Stimulated activated CD8-positive, alpha-beta memory T cell treated with anti-CD3 and anti-CD28 coated beads, Interleukin-7, amount 100 ng/mL, for 48 hours (primary cell): ENCODE data around the gene FAM13A.

Source experiments
- DNase-seq, 2 donors: peaks; one replicate each; pipeline ENCODE4 v3.0.0-alpha.2; 2020; ENCODE audit warnings: low read depth in 1 of 2; ENCODE audit errors: extremely low read depth in 1 of 2

The FAM13A gene

DNA sequence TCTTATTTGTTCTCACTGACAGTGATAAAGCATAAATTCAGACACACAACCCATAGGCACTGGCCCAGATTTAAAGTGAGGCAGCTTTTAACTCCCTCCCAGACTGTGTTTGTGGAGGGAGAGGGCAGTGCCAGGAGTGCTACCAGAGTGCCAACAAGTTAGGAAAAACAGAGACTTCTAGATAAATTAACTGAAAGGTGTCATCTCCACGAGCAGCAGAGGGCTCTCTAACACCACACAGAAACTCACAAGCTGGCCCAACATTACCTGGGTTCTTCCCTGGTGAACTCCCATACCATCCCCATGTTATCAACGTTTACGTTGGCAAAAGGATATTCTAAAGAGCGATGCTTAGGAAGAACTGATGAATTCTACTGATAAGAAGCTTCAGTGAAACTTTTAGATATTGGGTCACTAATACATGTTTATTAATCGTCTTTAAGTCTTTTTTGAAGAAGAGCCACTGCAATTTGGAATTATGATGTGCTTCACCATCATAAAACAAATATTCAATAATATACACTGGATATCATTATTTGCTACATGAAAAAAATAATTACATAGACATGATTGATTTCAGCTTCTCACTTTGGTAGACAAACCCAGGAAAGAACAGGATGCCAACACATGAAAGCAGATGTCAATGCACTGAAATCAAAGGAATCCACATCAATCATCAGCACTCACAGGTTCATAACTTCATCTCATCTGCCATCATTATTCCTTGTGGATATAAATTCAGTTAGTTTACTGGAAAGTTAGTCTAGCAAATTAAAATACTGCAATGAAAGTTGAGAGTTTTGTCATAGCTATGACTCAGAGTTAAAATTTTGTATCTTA is 238.1 kb downstream of the FAM13A start:
- no peak for DNase-seq

DNA sequence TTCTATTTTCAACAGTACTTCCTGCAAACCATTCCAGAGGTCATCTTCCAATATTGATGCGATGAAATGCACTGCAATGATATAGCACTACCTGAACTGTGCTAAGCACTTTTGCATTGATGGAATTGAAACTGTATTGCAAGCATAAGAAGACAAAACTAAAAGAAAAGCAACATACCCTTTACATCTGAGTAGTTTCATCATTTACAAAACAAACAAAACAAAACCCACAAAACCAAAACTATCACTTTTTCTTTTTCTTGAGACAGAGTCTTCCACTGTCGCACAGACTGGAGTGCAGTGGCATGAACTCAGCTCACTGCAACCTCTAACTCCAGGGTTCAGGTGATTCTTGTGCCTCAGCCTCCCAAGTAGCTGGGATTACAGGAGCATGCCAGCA is 239.2 kb downstream of the FAM13A start:
- DNase-seq = no peak

DNA sequence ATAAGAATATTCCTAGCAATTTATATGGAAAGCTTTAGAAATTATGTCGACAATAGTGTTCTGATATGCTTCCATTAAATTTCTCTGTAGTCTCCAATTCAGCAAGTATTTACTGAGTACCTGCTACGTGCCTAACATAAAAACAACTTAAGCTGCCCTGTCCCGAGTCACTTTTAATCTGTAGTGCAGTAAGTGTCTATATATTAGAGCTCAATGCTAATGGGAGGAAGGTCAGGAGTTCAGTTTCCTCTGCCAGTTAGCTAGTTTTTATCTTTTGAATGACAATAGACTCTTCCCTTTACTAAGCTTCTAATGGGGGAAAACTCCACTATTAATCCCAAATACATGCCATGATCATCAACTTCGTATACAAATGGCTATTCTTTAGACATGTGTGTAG is 240.6 kb downstream of the FAM13A start:
- no peak for DNase-seq

DNA sequence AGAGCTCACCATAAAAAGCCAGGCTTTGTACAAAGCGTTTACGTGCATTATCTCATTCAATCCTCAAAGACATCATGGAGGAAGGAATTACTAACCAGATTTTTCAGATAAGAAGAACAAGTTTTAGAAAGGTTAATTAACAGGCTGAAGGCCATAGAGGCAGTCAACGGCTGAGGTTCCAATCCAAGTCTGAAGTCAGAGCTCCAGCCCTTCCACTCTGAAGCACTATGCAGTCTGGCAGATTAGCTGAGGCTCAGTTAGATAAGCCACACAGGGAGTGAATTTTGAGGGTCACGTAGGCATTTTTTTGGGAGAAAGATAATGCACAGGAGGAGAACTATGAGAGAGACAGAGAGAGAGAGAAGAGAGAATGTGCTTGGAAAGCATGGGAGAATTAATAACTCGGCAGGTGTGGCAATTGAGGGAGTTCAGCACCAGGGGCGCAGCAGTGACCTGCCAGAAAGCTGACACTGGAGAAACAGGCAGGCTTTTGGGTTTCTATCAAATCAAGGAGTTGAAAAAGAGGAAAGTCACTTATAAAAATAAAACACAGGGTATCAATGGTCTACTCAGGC is 242.9 kb downstream of the FAM13A start:
- no peak for DNase-seq

DNA sequence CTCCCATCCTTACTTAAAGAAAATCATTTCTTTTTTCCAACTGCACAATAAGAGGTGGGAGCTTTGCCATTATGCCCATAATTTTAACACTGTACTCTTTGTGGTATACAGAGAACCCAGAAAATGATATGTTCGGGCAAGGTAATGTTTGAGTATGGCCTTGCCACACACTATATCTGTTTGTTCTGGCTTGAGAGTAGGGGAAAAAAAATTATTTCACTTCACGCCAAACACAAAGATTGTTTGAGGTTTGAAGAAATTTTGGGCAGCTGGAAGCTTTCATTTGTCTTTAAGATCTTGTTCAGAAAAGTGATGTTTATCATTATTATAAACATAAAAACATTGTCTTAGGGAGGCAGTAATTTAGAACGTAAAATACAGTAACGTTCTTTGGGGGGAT is 244.0 kb downstream of the FAM13A start:
- DNase-seq = no peak

DNA sequence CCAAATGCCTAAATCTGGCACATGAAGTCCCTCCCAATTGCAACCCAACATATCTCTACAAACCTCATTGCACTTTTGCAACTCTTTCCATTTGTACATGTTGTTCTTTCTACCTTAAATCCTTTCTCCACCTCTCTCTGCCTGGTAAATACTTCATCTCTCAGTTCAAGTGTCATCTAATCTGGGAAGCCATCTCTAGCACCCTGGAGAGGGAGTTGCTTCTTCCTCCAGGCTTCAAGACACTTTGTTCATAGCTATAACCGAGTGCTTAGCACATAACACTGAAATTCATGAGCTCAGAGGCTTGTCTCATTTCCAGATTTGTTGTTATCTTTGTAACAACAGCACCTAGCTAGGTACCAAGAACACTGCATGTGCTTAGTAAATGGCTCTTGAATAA is 244.6 kb downstream of the FAM13A start:
- no peak for DNase-seq

DNA sequence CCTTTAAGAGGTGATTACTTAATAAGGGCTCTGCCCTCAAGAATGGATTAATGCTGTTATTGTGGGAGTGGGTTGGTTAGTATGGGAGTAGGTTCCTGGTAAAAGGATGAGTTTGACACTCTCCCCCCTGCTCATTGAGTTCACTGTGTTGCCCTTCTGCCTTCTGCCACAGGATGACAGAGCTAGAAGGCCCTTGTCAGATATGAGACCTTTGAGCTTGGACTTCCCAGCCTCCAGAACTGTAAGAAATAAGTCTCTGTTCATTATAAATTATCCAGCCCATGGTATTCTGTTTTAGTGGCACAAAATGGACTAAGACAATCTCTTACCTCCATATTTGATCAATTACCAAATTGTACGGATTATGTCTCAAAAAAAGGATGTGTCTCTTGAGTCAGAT is 245.1 kb downstream of the FAM13A start:
- no peak for DNase-seq

DNA sequence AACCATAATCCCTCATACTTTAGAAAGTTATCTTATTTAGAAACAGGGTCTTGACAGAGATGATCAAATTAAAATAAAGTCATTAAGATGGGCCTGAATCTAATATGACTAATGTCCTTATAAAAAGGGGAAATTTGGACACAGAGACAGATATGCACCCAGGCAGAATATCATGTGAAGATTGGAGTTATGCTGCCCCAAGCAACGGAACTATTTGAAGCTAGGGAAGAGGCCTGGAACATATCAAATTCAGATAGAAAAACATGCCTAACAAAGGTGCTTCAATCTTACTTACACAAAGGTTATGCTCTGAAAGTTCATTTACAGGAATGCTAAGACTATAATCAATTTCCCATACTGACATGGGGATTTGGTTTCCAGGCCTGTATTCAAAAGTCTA is 246.7 kb downstream of the FAM13A start:
- DNase-seq = no peak

DNA sequence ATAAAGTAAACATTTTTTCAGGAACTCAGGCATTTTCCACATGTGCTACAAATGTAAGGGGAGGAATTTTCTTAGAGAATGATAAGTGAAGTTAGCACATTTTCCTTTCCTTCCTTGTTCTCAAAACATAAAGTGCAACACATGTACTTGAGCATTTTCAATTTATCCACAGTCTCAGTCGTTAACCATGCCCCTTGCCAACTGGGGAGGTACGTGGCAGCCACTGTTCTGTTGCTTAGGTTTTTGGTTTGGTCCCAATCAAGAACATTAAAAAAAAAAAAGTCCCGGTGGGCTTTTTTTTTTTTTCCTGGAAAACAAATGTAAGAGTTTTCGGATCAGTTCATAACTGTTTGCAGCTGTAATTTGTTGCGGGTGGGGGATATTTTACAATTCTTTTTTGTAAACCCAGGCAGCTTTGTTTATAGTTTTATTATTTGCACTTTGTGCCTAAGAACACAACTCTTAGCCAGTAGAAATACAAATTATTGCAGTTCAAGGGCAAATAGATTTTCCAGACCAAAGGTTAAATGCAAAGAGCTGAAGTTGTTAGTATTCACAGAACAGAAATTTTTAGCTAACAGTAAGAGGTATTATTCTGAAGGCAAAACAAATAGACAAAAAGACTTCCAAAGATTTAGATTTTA is 247.3 kb downstream of the FAM13A start:
- no peak for DNase-seq

DNA sequence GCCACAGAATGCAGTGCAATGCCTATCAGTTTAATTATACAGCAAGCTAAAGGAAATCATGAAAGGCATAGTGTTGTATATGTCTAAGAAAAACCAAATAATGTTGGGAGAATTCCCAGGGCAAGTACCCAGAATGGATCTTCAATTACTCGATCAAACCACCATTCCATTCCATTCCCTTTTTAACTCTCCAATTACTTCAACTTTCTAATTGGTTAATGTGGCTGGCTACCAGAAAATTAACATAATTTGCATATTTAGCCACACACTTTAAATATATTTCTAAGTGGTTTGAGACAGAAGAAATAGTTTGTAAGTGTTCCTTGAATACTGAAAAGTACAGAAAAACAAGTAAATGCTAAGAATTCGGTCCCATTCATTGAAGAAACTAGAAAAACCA is 247.9 kb downstream of the FAM13A start:
- DNase-seq = no peak

DNA sequence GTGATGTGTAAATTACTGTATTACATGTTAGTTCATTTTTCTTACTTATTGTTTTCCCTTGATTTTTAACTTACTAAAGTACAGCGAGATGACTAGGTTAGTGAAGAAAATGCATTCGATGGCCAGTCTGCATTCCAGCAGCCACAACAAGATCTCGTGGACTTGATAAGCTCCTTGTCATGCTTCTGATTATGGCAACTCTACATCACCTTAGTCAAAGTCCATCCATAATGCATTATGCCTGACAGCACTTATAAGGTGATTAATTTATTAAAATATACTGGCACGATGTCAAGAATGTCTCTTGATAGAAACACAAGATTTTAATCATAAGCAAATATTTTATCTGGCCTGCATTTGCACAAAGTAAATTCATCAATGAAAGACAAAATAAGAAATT is 249.5 kb downstream of the FAM13A start:
- no peak for DNase-seq

DNA sequence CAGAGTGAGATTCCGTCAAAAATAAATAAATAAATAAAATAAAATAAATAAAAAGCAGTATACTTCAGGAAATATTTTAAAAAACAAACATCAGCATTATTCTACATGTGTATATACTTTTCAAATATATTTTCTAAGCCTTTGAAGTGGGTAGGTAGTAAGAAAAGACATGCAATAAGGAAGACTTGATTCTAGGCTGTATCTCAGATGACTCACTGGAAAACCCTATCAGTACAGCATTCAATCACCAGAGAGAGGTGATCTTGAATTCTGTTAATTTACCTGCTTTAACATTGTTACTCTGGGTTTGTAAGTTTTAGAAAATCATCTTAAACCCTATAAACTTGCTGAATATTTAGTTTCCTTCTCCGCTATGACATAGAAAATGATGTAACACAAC is 252.8 kb downstream of the FAM13A start:
- DNase-seq = no peak

DNA sequence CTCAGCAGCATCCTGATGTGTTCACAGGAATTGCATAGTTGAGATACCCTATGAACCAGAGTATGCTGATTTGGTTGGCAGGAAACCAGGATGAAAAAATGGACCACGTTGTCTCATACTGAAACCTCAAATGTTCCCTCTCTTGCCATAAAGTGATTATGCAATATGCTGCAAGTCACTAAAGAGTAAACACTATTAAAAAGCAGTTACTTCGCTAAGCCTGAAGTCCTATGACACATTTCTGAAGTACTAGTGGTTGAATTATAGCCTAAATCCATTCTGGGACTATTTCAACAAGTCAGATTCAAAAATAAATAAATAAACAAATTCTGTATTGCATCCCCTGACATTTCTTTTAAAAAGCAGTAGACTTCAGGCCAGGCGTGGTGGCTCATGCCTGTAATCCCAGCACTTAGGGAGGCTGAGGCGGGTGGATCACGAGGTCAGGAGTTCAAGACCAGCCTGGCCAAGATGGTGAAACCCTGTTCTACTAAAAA is 253.3 kb downstream of the FAM13A start:
- DNase-seq = no peak

DNA sequence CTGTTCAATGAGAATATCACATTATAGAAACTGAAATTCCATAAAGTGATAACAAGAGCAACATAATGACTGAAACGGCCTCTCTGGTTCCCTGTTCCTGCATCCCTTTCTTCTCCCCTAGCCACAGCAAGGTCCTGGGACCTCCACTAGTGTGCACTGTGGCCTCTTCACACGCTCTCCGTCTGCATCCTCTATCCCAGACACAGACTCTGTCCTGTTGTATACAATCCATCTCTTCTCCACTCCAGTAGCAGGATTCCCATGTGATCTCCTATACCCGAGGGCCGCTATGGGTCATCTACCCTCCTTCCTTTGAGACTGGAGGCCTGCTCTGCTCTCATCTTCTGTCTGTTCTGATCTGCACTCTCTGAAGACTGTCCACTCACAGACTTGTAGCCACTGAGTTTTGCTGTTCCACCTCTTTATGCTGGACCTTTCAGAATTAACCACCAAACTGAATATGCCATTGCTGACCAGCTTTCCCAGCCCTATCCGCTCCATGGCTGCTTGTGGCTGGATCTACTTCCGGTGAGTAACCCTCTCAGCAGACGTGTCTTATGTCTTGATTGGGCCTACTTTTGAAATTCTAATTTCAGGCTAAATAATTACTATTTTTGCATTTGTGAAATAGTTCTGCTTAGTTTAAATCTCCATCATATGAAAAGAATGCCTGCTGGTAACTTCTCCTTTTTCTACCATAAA is 254.2 kb downstream of the FAM13A start:
- no peak for DNase-seq

DNA sequence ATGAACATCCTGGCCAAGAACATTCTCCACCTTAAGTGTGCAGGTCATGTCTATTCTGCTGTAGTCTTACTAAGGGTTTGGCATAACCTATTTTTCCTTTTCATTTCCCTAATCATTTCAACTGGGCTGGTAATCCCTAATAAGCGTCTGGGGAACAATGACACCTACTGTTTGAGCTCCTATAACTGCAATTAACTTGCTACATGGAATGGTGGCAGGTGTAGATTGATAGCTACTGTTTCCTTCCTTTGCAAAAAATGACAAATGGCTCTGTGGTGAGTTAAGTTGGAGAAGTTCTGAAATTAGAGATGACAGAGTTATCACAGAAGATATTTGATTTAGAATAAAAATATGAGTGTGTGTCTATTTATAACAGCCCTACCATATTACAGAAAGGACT is 254.8 kb downstream of the FAM13A start:
- no peak for DNase-seq

DNA sequence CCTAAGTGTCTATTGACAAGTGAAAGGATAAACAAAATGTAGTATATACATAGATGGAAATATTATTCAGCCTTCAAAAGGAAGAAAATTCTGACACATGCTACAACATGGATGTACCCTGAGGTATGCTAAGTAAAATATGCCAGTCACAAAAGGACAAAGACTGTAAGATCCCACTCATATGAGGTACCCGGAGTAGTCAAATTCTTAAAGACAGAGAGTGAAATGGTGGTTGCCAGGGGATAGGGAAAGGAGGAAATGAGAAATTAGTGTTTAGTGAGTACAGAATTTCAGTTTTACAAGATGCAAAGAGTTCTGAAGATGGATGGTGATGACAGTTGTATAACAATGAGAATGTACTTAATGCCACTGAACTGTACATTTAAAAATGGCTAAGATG is 257.1 kb downstream of the FAM13A start:
- DNase-seq = no peak

DNA sequence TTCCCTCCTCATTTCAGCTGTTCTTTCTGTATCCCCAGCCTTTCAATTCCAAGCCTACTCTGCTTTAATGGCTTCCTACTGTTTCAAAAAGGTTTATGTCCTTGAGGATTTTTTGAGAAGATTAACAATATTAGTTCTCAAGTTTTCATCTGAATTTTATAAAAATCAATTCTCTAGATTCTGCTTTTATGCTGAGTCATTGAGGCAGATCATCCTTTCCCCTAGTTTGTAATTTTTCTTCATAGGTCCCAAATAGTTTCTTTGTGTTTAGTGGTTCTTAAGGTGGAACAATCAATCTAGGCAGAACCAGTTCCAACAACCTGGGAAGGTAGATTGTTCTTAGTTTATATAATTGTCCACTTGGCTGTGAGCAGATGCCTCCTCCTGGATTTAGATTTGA is 259.3 kb downstream of the FAM13A start:
- no peak for DNase-seq

DNA sequence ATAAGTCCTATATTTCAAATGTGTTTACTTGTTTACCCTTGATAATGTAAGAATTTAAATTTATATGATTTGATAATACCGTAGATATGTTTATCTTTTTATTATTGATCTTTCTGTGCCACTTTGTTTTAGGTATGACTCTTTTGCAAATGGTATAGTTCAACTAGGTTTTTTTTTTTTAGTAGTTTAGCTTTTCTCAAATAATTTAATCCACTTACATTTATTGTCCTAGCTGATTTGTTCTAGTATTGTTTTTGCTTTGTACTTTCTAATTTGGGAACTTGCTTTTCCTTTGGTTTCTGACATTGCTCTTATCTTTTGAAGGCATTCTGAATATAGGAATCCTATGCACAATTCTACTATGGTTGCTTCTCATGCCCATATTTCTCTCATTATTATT is 260.4 kb downstream of the FAM13A start:
- DNase-seq = no peak

DNA sequence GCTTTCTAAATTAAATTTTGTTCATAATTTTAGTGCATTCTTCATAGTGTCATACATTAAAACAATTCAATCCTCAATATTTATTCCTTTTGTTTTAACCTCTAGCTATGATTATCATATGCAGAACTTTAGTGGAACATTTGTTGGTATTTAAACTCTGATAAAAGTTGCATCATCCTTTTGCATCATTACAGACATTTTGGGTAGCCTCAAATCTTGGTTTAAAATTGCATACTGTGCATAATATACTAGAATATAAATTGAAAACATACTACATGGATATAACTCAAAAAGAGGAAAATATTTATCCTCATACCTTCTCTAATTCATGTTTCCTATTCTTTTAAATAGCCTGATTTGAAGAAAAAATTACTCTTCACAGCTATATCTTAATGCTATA is 262.0 kb downstream of the FAM13A start:
- DNase-seq = no peak

DNA sequence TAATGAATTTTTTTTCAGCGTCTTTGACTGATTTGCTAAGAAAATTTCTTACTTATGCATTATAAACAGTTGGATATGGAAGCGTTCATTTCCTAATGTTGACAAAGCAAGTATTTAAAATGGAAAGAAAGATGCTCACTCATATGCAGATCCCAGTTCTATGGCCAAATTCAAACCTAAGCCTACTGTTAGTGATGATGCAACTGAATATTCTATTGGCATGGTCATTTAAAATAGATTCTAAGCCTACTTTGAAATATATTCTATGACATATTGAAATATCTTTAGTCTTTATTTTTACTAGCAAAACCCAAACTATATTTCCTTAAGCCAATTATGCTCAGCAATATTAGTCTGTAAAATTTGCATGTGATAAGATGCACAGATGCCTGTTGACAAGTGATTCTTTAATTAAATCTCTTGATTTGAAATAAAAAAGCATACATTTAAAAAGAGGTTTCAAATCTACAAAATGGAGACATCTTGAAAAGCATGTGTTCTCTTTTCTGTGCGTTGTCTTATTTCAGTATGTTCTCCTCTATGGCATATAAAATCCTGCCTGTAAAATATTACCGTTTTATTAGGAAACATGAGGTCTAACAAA is 262.8 kb downstream of the FAM13A start:
- DNase-seq = no peak

DNA sequence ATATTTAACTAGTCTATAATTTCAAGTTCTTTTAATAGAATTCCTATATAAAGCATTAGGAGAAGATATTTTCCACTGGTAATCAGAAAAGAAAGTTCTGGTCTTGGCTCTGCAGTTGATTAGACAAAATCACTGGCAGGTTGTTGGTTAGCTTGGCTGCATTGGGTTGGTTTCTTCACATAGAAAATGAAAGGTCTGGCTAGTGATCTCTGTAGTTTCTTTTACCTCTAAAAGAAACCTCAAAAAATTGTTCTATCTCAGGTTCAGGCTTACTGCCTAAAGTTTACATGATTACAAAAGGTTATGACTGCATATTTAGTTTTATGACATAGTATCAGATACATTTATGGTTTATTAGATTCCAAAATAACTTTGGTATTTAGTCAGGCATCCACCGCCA is 263.5 kb downstream of the FAM13A start:
- DNase-seq = no peak
